ENCODE measurements around the gene GABRB3. TPM values are rescaled to one million over a fixed set of nuclear protein-coding genes. Genes with fewer than 3 reads are reported as not detected.

GABRB3 gene
- total RNA-seq, 1 donor from 2014 or later = 47.9 TPM

DNA sequence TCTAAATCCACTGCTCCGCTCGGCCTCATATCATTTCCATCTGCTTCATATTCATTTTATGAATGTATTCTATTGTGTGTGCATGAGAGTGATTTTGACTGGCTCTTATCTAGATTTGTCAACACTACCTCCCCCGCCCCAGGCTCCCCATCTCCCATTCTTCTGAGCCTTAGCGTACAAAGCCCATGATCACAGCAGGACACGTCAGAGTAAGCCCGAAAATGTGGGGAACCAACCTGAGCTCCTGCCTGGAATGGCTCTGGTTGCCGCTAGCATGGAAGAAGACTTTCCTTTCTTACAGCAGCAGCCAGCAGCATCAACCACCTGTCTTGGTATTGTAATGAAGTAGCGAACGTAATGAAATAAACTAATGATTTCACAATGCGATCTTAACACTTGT lies 61.4 kb downstream of the GABRB3 start:
- peaks cover 3% of the 10 kb centered on the region for H3K9me3 ChIP-seq (ENCODE audit: insufficient read depth, low read depth, low read length)
- DNase-seq (ENCODE audit: low read depth) = no peak
- no peaks in the 10 kb centered on the region for H3K36me3 ChIP-seq (ENCODE audit: insufficient read depth, low read length)
- H3K9ac ChIP-seq (ENCODE audit: low read length) = no peak overlapping the region
- H3K4me2 ChIP-seq (ENCODE audit: low read length) = no peak overlapping the region
- Mint-ChIP-seq H3K4me1 (ENCODE audit: low read depth, unreplicated experiment) (no peaks in the 10 kb centered on the region), H3K27me3 (ENCODE audit: low read depth, unreplicated experiment) (peaks cover under 1% of the 10 kb centered on the region), H3K36me3 (ENCODE audit: low read depth, unreplicated experiment) (peaks cover 5% of the 10 kb centered on the region), H3K4me3 (ENCODE audit: unreplicated experiment) (no peak overlapping the region), H3K9me3 (ENCODE audit: unreplicated experiment) (no peaks in the 10 kb centered on the region), H3K27ac (ENCODE audit: unreplicated experiment) (no peak overlapping the region)
- no peaks in the 10 kb centered on the region for H4K20me1 ChIP-seq (ENCODE audit: insufficient read depth, low read length)
- no peaks in the 10 kb centered on the region for H3K79me2 ChIP-seq (ENCODE audit: insufficient read depth, low read length)
- no peak overlapping the region for H3K4me3 ChIP-seq (ENCODE audit: insufficient read depth, low read depth, low read length)
- no peaks in the 10 kb centered on the region for H3K4me1 ChIP-seq (ENCODE audit: insufficient read depth, low read length)
- H2AFZ ChIP-seq (ENCODE audit: low read depth, low read length) = no peak overlapping the region
- TF ChIP-seq EZH2 (IDR thresholded peaks at IDR 0.05; ENCODE audit: insufficient read depth, low read length) (no peak), CTCF (IDR thresholded peaks at IDR 0.05; ENCODE audit: insufficient read depth, low read depth, low read length) (no peak)
- no peak for FAIRE-seq
- H3K27ac ChIP-seq (ENCODE audit: low read depth, low read length) = no peak overlapping the region
- H3K27me3 ChIP-seq (ENCODE audit: insufficient read depth, low read length) = no peaks in the 10 kb centered on the region

- H2AFZ ChIP-seq (ENCODE audit: low read depth, low read length) = no peak overlapping the region
- no peaks in the 10 kb centered on the region for H3K27me3 ChIP-seq (ENCODE audit: insufficient read depth, low read length)
- H3K36me3 ChIP-seq (ENCODE audit: insufficient read depth, low read length) = no peaks in the 10 kb centered on the region
- DNase-seq (ENCODE audit: low read depth) (no peak), FAIRE-seq (no peak)
- H3K9me3 ChIP-seq (ENCODE audit: insufficient read depth, low read depth, low read length) = peaks cover 3% of the 10 kb centered on the region
- peaks cover 6% of the 10 kb centered on the region for H3K4me1 Mint-ChIP-seq (ENCODE audit: low read depth, unreplicated experiment)
- no peaks in the 10 kb centered on the region for H3K4me1 ChIP-seq (ENCODE audit: insufficient read depth, low read length)
- no peaks in the 10 kb centered on the region for H3K9me3 Mint-ChIP-seq (ENCODE audit: unreplicated experiment)
- no peak overlapping the region for H3K4me3 Mint-ChIP-seq (ENCODE audit: unreplicated experiment)
- no peaks in the 10 kb centered on the region for H3K36me3 Mint-ChIP-seq (ENCODE audit: low read depth, unreplicated experiment)
- no peak overlapping the region for H3K27ac Mint-ChIP-seq (ENCODE audit: unreplicated experiment)
- H3K4me2 ChIP-seq (ENCODE audit: low read length) = no peak overlapping the region
- TF ChIP-seq EZH2 (IDR thresholded peaks at IDR 0.05; ENCODE audit: insufficient read depth, low read length) (no peak), CTCF (IDR thresholded peaks at IDR 0.05; ENCODE audit: insufficient read depth, low read depth, low read length) (no peak)
- no peak overlapping the region for H3K27ac ChIP-seq (ENCODE audit: low read depth, low read length)
- H4K20me1 ChIP-seq (ENCODE audit: insufficient read depth, low read length) = no peaks in the 10 kb centered on the region
- peaks cover 1% of the 10 kb centered on the region for H3K27me3 Mint-ChIP-seq (ENCODE audit: low read depth, unreplicated experiment)
- H3K4me3 ChIP-seq (ENCODE audit: insufficient read depth, low read depth, low read length) = no peak overlapping the region
- H3K79me2 ChIP-seq (ENCODE audit: insufficient read depth, low read length) = no peaks in the 10 kb centered on the region
- H3K9ac ChIP-seq (ENCODE audit: low read length) = no peak overlapping the region
These were observed 70.5 kb downstream of the GABRB3 start for GRCh38 chr15:26702381-26702780.

- Mint-ChIP-seq H3K27me3 (ENCODE audit: low read depth, unreplicated experiment) (no peaks in the 10 kb centered on the region), H3K27ac (ENCODE audit: unreplicated experiment) (no peak overlapping the region), H3K4me1 (ENCODE audit: low read depth, unreplicated experiment) (peaks cover 6% of the 10 kb centered on the region), H3K9me3 (ENCODE audit: unreplicated experiment) (peaks cover 11% of the 10 kb centered on the region), H3K4me3 (ENCODE audit: unreplicated experiment) (no peak overlapping the region), H3K36me3 (ENCODE audit: low read depth, unreplicated experiment) (peaks cover 2% of the 10 kb centered on the region)
- Histone ChIP-seq H4K20me1 (ENCODE audit: insufficient read depth, low read length) (no peaks in the 10 kb centered on the region), H3K9me3 (ENCODE audit: insufficient read depth, low read depth, low read length) (peaks cover 3% of the 10 kb centered on the region), H3K4me2 (ENCODE audit: low read length) (no peak overlapping the region), H3K36me3 (ENCODE audit: insufficient read depth, low read length) (no peaks in the 10 kb centered on the region), H3K27me3 (ENCODE audit: insufficient read depth, low read length) (no peaks in the 10 kb centered on the region), H2AFZ (ENCODE audit: low read depth, low read length) (no peak overlapping the region), H3K79me2 (ENCODE audit: insufficient read depth, low read length) (no peaks in the 10 kb centered on the region), H3K4me3 (ENCODE audit: insufficient read depth, low read depth, low read length) (no peak overlapping the region), H3K4me1 (ENCODE audit: insufficient read depth, low read length) (no peaks in the 10 kb centered on the region), H3K9ac (ENCODE audit: low read length) (no peak overlapping the region), H3K27ac (ENCODE audit: low read depth, low read length) (no peak overlapping the region)
- no peak for FAIRE-seq
- DNase-seq (ENCODE audit: low read depth) = no peak
- TF ChIP-seq CTCF (IDR thresholded peaks at IDR 0.05; ENCODE audit: insufficient read depth, low read depth, low read length) (no peak), EZH2 (IDR thresholded peaks at IDR 0.05; ENCODE audit: insufficient read depth, low read length) (no peak)
These were observed 74.3 kb downstream of the GABRB3 start for GRCh38 chr15:26698555-26698954.

All from astrocyte (in vitro differentiated cells and primary cell).